MM.1S (cell line): ENCODE measurements around the gene PDE6D.

Source experiments
- DNase-seq: peaks from one replicate; pipeline ENCODE4 v3.0.0-alpha.2; 2015
- H2AFZ ChIP-seq: fragments of 300-600 bp; sonication (generic); 2 replicates; pipeline ENCODE4 v1.6.0; 2016; ENCODE audit warnings: antibody characterized with exemption, low read length
- H3F3A ChIP-seq: fragments of 300-600 bp; sonication (generic); 2 replicates; pipeline ENCODE4 v1.6.1; 2016; ENCODE audit warnings: mild to moderate bottlenecking, antibody characterized with exemption, low read length, moderate library complexity, mixed read lengths; ENCODE audit not compliant: insufficient read depth
- H3K27ac ChIP-seq: fragments of 300-600 bp; sonication (generic); 2 replicates; pipeline ENCODE4 v1.5.1; 2016; ENCODE audit warnings: mild to moderate bottlenecking, low read length
- H3K27me3 ChIP-seq: fragments of 300-600 bp; sonication (generic); replicated peaks from 2 replicates; pipeline ENCODE4 v1.6.0; 2016; ENCODE audit warnings: low read length; ENCODE audit not compliant: insufficient read depth
- H3K36me3 ChIP-seq: fragments of 300-600 bp; sonication (generic); replicated peaks from 2 replicates; pipeline ENCODE4 v1.6.1; 2016; ENCODE audit warnings: mild to moderate bottlenecking, low read length, mixed read lengths; ENCODE audit not compliant: insufficient read depth
- H3K4me1 ChIP-seq: fragments of 300-600 bp; sonication (generic); 2 replicates; pipeline ENCODE4 v1.6.1; 2016; ENCODE audit warnings: low read length, mixed read lengths
- H3K4me2 ChIP-seq: fragments of 300-600 bp; sonication (generic); 2 replicates; pipeline ENCODE4 v1.6.0; 2016; ENCODE audit warnings: low read depth, low read length
- H3K4me3 ChIP-seq: fragments of 300-600 bp; sonication (generic); 2 replicates; pipeline ENCODE4 v1.5.1; 2016; ENCODE audit warnings: low read length, mixed read lengths
- H3K79me2 ChIP-seq: fragments of 300-600 bp; sonication (generic); 2 replicates; pipeline ENCODE4 v1.6.1; 2016; ENCODE audit warnings: mixed run types, low read length, mixed read lengths
- H3K9ac ChIP-seq: fragments of 300-600 bp; sonication (generic); 2 replicates; pipeline ENCODE4 v1.6.1; 2016; ENCODE audit warnings: low read length, mixed read lengths
- H3K9me2 ChIP-seq: fragments of 300-600 bp; sonication (generic); replicated peaks from 2 replicates; pipeline ENCODE4 v1.6.1; 2016; ENCODE audit warnings: mild to moderate bottlenecking, low read length, mixed read lengths; ENCODE audit not compliant: insufficient read depth
- H3K9me3 ChIP-seq: fragments of 300-600 bp; sonication (generic); replicated peaks from 2 replicates; pipeline ENCODE4 v1.6.1; 2016; ENCODE audit warnings: mild to moderate bottlenecking, low read length, mixed read lengths; ENCODE audit not compliant: insufficient read depth
- H4K20me1 ChIP-seq: fragments of 300-600 bp; sonication (generic); 2 replicates; pipeline ENCODE4 v1.6.1; 2016; ENCODE audit warnings: mild to moderate bottlenecking, low read length, moderate library complexity, mixed read lengths; ENCODE audit not compliant: insufficient read depth
- CTCF ChIP-seq: fragments of 300-600 bp; sonication (generic); IDR thresholded peaks from 2 replicates; pipeline ENCODE4 v1.5.1; 2016; ENCODE audit warnings: antibody characterized with exemption, low read length, mixed read lengths
- EZH2 ChIP-seq: fragments of 300-600 bp; sonication (generic); optimal IDR thresholded peaks from 2 replicates; pipeline ENCODE3; 2017; ENCODE audit warnings: low read depth, mild to moderate bottlenecking, antibody characterized with exemption, low read length, mixed read lengths
- EZH2phosphoT487 ChIP-seq: fragments of 300-600 bp; sonication (generic); IDR thresholded peaks from 2 replicates; pipeline ENCODE4 v1.6.1; 2018; ENCODE audit warnings: antibody characterized with exemption, low read length

PDE6D gene

GRCh38 chr2:231699006-231699405 is 82.1 kb downstream of the PDE6D start:
- Histone ChIP-seq H2AFZ (no peak overlapping the region), H4K20me1 (no peaks in the 10 kb centered on the region), H3K27me3 (no peaks in the 10 kb centered on the region), H3K27ac (no peak overlapping the region), H3K4me2 (no peak overlapping the region), H3F3A (no peaks in the 10 kb centered on the region), H3K9me3 (no peaks in the 10 kb centered on the region), H3K9me2 (no peaks in the 10 kb centered on the region), H3K9ac (no peak overlapping the region), H3K36me3 (no peaks in the 10 kb centered on the region), H3K79me2 (no peaks in the 10 kb centered on the region), H3K4me1 (no peaks in the 10 kb centered on the region), H3K4me3 (no peak overlapping the region)
- DNase-seq = no peak
- TF ChIP-seq EZH2phosphoT487 = no peak
- no peak for TF ChIP-seq EZH2
- TF ChIP-seq CTCF = no peak

GRCh38 chr2:231696004-231696367 is 85.1 kb downstream of the PDE6D start:
- Histone ChIP-seq H3K9me2 (no peaks in the 10 kb centered on the region), H3K9me3 (no peaks in the 10 kb centered on the region), H3K27ac (no peak overlapping the region), H3K27me3 (no peaks in the 10 kb centered on the region), H4K20me1 (no peaks in the 10 kb centered on the region), H3K79me2 (no peaks in the 10 kb centered on the region), H3K4me3 (no peak overlapping the region), H3K36me3 (no peaks in the 10 kb centered on the region), H3K9ac (no peak overlapping the region), H3K4me1 (no peaks in the 10 kb centered on the region), H2AFZ (no peak overlapping the region), H3K4me2 (no peak overlapping the region), H3F3A (no peaks in the 10 kb centered on the region)
- TF ChIP-seq EZH2 (no peak), EZH2phosphoT487 (no peak), CTCF (no peak)
- DNase-seq = no peak

GRCh38 chr2:231693956-231694355 is 87.1 kb downstream of the PDE6D start:
- Histone ChIP-seq H3K79me2 (no peaks in the 10 kb centered on the region), H3K27me3 (no peaks in the 10 kb centered on the region), H3K4me1 (no peaks in the 10 kb centered on the region), H3K9me3 (no peaks in the 10 kb centered on the region), H4K20me1 (no peaks in the 10 kb centered on the region), H3K9me2 (no peaks in the 10 kb centered on the region), H3K4me3 (no peak overlapping the region), H3K4me2 (no peak overlapping the region), H3F3A (no peaks in the 10 kb centered on the region), H3K36me3 (no peaks in the 10 kb centered on the region), H2AFZ (no peak overlapping the region), H3K9ac (no peak overlapping the region), H3K27ac (no peak overlapping the region)
- no peak for TF ChIP-seq EZH2
- TF ChIP-seq EZH2phosphoT487 = no peak
- no peak for TF ChIP-seq CTCF
- DNase-seq = no peak
